H4 (cell line): ENCODE measurements around the gene PSMD4. TPM values are rescaled to one million over a fixed set of nuclear protein-coding genes. Genes with fewer than 3 reads are reported as not detected.
A peak's percentile ranks its signal among the peaks of the same experiment; 100 is the strongest.
"Not testable (repeated sequence)": the region's sequence is repeated elsewhere in the genome, so short reads cannot be mapped to it uniquely, and the experiment has no call there.

ENCODE experiments used
- DNase-seq: peaks from one replicate; pipeline ENCODE4 v3.0.0-alpha.2; 2015; ENCODE audit warnings: low spot score
- total RNA-seq: library from RNA; depleted of rRNA; stranded (reverse); fragments of >200 nt; shearing (Covaris generic); gene quantifications from 2 replicates; pipeline ENCODE4 v1.2.3, GENCODE V29; 2014; rRNA removed

Gene PSMD4
- 319 TPM in 2 replicates for total RNA-seq

DNA sequence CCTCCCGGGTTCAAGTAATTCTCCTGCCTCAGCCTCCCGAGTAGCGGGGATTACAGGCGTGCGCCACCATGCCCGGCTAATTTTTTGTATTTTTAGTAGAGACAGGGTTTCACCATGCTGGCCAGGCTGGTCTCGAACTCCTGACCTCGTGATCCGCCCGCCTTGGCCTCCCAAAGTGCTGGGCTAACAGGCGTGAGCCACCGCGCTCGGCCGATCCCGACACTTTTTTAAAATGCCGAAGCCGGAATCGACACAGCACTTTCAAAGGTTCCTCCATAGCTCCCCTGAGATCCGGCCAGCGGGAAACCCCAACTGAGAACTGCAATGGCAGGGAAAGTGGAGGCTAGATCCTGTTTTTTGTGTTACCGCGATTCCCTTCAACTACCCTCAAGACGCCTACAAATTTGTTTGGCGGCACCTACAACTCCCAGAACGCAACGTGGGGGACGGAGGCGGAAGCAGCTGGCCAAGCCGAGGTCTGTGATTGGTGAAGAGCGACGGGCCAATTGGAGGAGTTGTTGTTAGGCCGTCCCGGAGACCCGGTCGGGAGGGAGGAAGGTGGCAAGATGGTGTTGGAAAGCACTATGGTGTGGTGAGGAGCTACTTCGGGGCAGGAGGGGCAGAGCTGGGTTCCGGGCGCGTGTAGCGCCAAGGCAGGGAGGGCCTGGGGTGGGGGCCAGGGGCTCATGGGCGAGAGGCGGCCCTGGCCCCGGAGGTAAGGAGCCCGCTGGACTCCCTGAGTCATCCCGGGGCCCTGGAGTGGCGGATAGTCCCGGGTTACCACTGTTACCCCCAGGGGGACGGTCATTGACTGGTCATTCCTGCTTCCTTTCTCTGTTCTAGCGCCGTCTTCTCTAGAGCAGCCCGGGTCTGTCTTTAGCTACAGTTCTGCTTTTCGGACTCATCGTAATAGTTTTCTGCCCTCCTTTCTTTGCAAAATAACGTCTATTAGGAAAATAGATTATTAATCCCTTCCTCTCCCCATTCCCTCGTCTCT lies at the start of gene PSMD4:
Gene PSMD4 (plus strand): TSS at position 518 of the 997 bp plus-strand sequence. CDS start 49 bp downstream, at position 567.
- DNase-seq = peak; percentile 96

DNA sequence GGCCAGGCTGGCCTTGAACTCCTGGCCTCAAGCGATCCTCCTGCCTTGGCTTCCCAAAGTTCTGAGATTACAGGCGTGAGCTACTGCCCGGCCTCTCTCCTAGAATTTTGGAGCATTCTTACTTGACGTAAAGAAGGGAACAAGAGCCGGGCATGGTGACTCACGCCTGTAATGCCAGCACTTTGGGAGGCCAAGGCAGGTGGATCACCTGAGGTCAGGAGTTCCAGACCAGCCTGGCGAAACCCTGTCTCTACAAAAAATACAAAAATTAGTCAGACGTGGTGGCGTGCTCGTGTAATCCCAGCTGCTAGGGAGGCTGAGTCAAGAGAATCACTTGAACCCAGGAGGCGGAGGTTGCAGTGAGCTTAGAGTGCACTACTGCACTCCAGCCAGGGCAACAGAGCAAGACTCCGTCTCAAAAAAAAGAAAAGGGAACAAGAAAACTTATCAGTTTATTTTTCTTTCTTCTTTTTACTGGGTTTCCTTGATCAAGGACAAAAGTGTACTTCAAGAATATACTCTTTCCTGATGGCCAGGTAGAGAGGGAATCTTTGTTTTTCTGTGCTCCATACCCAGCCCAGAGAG lies 49.1 kb upstream of the PSMD4 start:
- DNase-seq = not testable (repeated sequence)

DNA sequence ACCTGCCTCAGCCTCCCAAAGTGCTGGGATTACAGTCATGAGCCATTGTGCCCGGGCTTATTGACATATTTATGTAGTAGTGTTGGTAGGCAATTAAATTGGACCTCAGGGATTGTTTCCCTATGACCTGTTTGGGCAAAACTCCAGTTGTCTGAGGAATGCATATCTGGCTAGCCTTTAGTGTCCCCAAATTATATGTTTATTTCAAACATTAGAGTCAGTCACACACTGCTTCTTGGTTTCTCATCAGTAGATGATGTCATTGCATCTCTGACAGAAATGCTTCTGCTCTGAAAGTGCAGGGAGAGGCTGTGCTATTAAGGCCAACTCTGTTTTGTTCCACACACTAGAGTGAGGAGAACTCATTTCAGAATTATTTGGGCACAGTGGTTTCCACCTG lies 43.7 kb upstream of the PSMD4 start:
- DNase-seq = peak; percentile 39

DNA sequence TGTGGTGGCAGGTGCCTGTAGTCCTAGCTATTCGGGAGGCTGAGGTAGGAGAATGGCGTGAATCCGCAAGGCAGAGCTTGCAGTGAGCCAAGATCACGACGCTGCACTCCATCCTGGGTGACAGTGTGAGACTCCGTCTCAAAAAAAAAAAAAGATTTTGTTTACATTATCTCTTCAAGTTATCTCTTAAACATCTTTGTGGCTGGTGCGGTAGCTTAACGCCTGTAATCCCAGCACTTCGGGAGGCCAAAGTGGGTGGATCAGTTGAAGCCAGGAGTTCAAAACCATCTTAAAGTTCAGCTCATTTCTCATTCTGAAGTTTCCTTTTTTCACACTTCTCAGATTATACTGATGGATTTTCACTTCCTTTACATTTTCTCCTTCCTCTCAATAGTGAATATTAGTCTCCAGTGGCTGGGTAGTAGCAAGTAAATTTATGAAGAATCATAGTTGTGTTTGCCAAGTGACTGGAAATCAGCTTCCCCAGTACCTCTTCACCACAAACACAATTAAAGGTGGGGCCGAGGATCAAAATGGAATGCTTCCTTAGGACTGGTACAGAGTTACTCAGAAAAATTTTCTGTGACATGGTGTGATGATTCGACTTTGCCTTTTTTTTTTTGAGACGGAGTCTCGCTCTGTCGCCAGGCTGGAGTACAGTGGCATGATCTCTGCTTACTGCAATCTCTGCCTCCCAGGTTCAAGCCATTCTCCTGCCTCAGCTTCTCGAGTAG lies 42.4 kb upstream of the PSMD4 start:
- no peak for DNase-seq

DNA sequence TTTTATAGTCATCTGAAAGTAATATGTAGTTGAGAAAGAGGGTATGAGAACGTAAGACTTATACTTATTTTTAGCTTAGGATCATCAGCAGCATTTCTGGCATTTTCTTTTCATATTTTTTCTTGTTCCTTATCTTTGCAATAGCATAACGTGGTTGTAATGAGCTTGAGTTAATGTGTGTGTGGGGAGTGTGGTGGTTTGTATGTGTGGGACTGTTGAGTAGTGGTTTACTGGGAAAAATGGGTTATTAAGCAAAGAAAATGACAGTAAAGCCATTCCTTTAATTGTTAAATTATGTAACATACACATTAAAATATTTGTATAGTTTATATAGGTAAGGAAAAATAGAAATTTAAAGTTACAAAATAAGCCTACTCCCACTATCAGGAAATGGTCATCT lies 41.0 kb upstream of the PSMD4 start:
- DNase-seq = no peak

DNA sequence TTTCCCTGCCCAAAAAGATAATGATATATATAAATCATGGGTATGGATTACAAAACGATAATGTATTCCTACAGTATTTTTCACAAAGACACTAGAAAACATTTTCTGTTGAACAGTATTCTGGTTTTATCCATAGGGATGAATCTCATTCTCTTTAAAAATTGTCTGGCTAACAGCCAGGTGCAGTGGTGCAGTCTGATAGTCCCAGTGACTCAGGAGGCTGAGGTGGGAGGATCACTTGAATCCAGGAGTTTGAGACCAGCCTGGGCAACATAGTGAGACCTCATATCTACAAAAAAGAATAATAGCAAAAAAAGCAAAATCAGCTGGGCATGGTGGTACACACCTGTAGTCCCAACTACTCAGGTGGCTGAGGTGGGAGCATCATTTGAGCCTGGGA lies 32.9 kb upstream of the PSMD4 start:
- DNase-seq = no peak

DNA sequence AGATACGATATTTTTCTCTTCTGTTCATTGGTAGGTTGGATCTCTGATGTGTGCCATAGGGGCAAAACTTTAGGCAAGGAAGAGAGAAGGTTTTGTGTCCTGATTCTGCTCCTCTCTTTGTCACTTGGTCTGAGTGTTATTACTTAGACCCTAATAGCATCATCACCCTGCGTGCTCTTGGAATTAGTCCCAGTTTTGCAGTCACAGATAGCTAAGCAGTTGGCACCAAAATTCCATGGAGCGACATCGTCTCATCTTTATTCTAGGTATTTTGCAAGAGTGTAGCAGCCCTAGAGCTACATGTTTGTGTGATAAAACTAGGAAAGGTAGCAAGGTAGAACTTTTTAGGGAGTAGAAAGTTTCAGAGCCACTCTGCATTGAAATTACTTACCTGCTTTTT lies 32.4 kb upstream of the PSMD4 start:
- no peak for DNase-seq

GRCh38 chr1:151235235-151235634 lies 19.3 kb upstream of the PSMD4 start:
- no peak for DNase-seq

GRCh38 chr1:151237678-151238466 lies 16.7 kb upstream of the PSMD4 start:
- no peak for DNase-seq

- DNase-seq = peak; percentile 30
Observed at GRCh38 chr1:151238467-151238739, 16.1 kb upstream of the PSMD4 start.

GRCh38 chr1:151242442-151242841 lies 12.1 kb upstream of the PSMD4 start:
- no peak for DNase-seq

DNA sequence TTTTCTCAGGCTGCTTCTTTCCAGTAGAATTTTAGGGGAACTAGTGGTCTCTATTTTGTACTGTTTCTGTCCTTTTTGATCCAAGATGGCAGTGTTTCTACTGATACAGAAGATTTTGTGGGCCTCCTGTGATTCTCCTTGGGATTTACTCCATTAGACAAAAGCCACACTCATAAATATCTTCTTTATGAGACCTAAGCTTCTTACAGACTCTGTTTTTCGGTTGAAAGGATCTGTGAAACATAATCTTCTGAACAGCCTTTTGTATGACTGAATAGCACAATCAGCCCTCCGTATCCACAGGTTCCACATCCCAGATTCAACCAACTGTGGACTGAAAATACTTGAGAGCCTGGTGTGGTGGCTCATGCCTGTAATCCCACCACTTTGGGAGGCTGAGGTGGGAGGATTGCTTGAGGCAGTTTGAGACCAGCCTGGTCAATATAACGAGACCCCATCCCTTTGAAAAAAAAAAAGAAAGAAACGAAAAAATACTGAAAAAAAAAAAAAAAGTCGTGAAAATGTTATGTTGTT lies 10.8 kb upstream of the PSMD4 start:
- no peak for DNase-seq

- no peak for DNase-seq
Observed at GRCh38 chr1:151246786-151247185, 7.7 kb upstream of the PSMD4 start.

DNA sequence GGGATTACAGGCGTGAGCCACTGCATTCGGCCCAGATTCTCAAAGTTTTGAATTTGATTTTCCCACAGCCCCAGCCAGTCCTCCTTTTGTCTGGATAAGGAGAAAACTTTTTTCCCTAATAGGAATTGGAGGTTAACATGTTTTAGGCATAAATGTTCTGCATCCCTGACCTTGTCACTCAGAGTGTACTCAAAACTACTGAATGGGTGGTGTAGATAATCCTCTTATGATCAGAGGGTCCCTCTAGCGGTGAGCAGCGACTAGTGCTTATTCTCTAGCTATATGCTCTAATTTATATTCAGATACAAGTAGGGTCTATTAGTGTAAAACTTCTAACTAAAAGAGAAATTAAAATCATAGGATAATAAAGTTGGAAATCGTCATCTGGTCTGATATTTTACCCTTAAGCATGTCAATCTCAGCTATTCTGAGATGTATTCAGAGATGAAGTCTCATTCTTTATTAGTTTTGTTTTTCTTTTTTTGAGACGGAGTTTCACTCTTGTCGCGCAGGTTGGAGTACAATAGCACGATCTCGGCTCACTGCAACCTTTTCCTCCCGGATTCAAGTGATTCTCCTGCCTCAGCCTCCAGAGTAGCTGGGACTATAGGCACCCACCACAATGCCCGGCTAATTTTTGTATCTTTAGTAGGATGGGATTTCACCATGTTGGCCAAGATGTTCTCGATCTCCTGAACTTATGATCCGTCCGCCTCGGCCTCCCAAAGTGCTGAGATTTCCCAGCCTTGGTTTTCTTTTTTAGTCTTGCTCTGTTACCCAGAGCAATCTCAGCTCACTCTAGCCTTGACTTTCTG lies 2.7 kb upstream of the PSMD4 start:
- peak; percentile 70 for DNase-seq

GRCh38 chr1:151255381-151255780 lies 847 bp downstream of the PSMD4 start:
- DNase-seq = no peak

- no peak for DNase-seq
Observed at GRCh38 chr1:151259351-151259750, 4.8 kb downstream of the PSMD4 start.

- DNase-seq = no peak
Observed at GRCh38 chr1:151265446-151266236, 11.1 kb downstream of the PSMD4 start.

DNA sequence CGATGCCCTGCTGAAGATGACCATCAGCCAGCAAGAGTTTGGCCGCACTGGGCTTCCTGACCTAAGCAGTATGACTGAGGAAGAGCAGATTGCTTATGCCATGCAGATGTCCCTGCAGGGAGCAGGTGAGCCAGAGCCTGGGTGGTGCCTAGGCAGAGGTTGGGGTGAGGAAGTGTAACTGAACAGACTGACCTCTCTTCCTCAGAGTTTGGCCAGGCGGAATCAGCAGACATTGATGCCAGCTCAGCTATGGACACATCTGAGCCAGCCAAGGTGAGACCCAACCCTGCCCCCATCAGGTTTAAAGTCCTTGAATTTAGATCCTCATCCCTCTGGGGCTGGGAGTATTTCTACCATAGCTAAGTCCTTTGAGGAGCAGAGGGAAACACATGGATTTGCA lies 11.8 kb downstream of the PSMD4 start:
- no peak for DNase-seq

DNA sequence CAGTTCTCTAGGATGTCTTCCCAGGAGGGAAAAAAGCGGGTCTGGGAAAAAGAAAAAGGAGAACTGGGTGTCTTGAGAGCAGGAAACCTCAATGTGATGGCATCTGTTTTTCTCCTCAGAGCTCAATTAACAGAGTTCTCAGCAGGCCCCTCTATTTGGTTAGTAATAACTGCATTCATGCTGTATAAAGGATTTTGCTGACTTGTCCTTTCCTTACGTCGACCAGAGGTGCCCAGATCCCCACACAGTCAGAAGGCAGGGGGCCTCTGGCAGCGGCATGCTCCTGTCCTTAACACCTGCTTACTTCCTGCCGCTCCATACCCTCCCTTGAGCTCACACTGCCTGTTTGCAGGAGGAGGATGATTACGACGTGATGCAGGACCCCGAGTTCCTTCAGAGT lies 12.3 kb downstream of the PSMD4 start:
- no peak for DNase-seq

GRCh38 chr1:151267760-151268159 lies 13.2 kb downstream of the PSMD4 start:
- DNase-seq = no peak
